Gastrocnemius medialis (tissue), 4 donors: ENCODE measurements around the gene HOXB5. TPM values are rescaled to one million over a fixed set of nuclear protein-coding genes. Genes with fewer than 3 reads are reported as not detected.

ENCODE experiments used
- ATAC-seq, 2 donors: fragments of 150-250 bp; one replicate each; pipeline ENCODE4 v1.9.1; 2016
- DNase-seq, 2 donors: peaks; one replicate each; pipeline ENCODE4 v3.0.0-alpha.2; 2019
- H3K27ac ChIP-seq, 4 donors: fragments of 200-600 bp; sonication (generic); 1 replicate in 1 of 4; 2 replicates in 3 of 4; pipeline ENCODE4 v1.5.1; 2016 to 2018; ENCODE audit warnings: mild to moderate bottlenecking in 2 of 4, moderate library complexity in 1 of 4
- H3K27me3 ChIP-seq, 3 donors: fragments of 200-600 bp; sonication (generic) in 2 of 3; 1 replicate in 1 of 3; 2 replicates in 2 of 3; pipeline versions ENCODE4 v1.5.1 to v1.6.0; 2016 to 2019; ENCODE audit warnings: mild to moderate bottlenecking in 1 of 3, moderate library complexity in 1 of 3
- H3K36me3 ChIP-seq, 2 donors: fragments of 200-600 bp; sonication (generic) in 1 of 2; one replicate each; pipeline ENCODE4 v1.5.1; 2017 to 2018
- H3K4me1 ChIP-seq, 2 donors: fragments of 200-600 bp; sonication (generic) in 1 of 2; one replicate each; pipeline ENCODE4 v1.5.1; 2016 to 2017; ENCODE audit warnings: mild to moderate bottlenecking in 2 of 2
- H3K4me3 ChIP-seq, 4 donors: fragments of 200-600 bp; sonication (generic) in 3 of 4; 1 replicate in 1 of 4; 2 replicates in 3 of 4; pipeline ENCODE4 v1.5.1; 2016 to 2019; ENCODE audit warnings: mild to moderate bottlenecking in 2 of 4
- H3K9me3 ChIP-seq, 3 donors: fragments of 200-600 bp; sonication (generic) in 2 of 3; 1 replicate in 1 of 3; 2 replicates in 2 of 3; pipeline ENCODE4 v1.5.1; 2016 to 2019
- CTCF ChIP-seq, 5 experiments: fragments of 450-650 bp in 3 of 5; fragments of 200-600 bp in 2 of 5; sonication (generic) in 2 of 5; IDR thresholded peaks in 4 of 5; conservative IDR thresholded peaks in 1 of 5; 1 replicate in 4 of 5; 2 replicates in 1 of 5; pipeline ENCODE4 v1.5.1; 2016 to 2019; ENCODE audit warnings: antibody characterized with exemption in 5 of 5, mild to moderate bottlenecking in 3 of 5, moderate library complexity in 3 of 5
- POLR2A ChIP-seq, 2 donors: fragments of 450-650 bp; IDR thresholded peaks; one replicate each; pipeline ENCODE4 v1.6.1; 2017; ENCODE audit warnings: antibody characterized with exemption in 2 of 2, mild to moderate bottlenecking in 2 of 2, moderate library complexity in 2 of 2
- in situ Hi-C, 4 donors: fragments of 200-750 bp; cut with MboI; loops; one replicate each; pipeline versions ENCODE4 v1.15.0 to v1.8.0; 2017; ENCODE audit warnings: low sequenced_read_pairs in 4 of 4
- intact Hi-C: fragments of 100-400 bp; cut with DNase I; formaldehyde crosslinking; loops from one replicate; pipeline ENCODE4 v1.15.1; 2023; ENCODE audit warnings: low total_unique reads
- total RNA-seq, 4 donors: library from RNA; depleted of rRNA; stranded (reverse); fragments of >200 nt; gene quantifications; one replicate each; pipeline versions ENCODE4 v1.1.0 to v1.2.3, GENCODE V29; 2016

Gene HOXB5
- total RNA-seq, 4 donors from 2014 or later: not detected

DNA sequence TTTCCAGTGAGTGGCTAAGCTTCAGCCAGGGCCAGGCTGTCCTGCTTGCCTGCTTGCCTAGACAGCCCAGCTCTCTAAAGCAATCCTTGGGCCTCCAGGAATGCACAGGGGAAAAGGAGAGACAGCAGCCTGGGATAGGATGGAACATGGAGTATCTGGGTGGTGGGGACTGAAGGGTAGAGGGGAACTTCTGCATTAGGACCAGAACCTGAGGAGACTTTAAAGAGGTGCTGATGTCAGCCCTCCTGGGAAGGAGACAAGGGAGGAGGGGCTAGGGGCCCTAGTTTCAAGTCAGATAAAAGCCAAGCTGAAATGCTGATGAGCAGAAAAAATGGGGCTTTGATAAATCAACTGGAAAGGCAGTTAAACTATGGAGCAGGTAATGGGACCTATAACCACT is 15.5 kb upstream of the HOXB5 start:
- no peak for DNase-seq
- intact Hi-C loops: no loop called here
- TF ChIP-seq POLR2A (IDR thresholded peaks at IDR 0.05): no peak
- TF ChIP-seq CTCF (IDR thresholded peaks at IDR 0.05 in 4 of 5, conservative IDR thresholded peaks at IDR 0.05 in 1 of 5): no peak

DNA sequence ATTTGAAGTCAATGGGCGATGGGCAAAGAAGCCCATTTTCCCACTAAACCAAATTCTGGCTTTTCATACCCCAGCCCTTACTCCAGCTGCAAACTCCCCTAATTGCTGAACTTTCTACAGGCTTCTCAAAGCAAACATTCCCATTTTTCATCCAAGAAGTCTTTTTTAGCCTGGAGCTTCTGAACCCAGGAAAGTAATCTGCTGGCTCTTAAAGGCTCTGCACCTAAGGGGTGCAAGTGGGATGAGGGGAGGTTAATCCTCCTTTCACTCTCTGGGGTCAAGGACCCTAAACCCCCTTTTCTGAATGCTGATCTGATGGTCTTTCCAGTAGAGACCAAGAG is 14.9 kb upstream of the HOXB5 start:
- peaks cover 94 to 98% (median 98%) of the 10 kb centered on the region in 3 donors for H3K27me3 ChIP-seq
- no peak for ATAC-seq
- TF ChIP-seq POLR2A (IDR thresholded peaks at IDR 0.05): no peak
- TF ChIP-seq CTCF (IDR thresholded peaks at IDR 0.05 in 4 of 5, conservative IDR thresholded peaks at IDR 0.05 in 1 of 5): no peak
- in situ Hi-C loops (no loop called here), intact Hi-C loops (no loop called here)
- H3K27ac ChIP-seq: no peak overlapping the region
- H3K9me3 ChIP-seq: no peaks in the 10 kb centered on the region
- peaks cover 4 to 27% of the 10 kb centered on the region in 2 donors for H3K4me1 ChIP-seq
- no peak overlapping the region for H3K4me3 ChIP-seq
- no peak for DNase-seq
- H3K36me3 ChIP-seq: no peaks in the 10 kb centered on the region

More for the DNA sequence above, 15.5 kb upstream of the HOXB5 start:
- H3K36me3 ChIP-seq: no peaks in the 10 kb centered on the region
- ATAC-seq: no peak
- H3K9me3 ChIP-seq: no peaks in the 10 kb centered on the region
- H3K27me3 ChIP-seq: peaks cover 94 to 98% (median 98%) of the 10 kb centered on the region in 3 donors
- H3K4me1 ChIP-seq: peaks cover 4 to 27% of the 10 kb centered on the region in 2 donors
- H3K4me3 ChIP-seq: no peak overlapping the region
- in situ Hi-C loops: no loop called here
- no peak overlapping the region for H3K27ac ChIP-seq

GRCh38 chr17:48606892-48607614 is 13.5 kb upstream of the HOXB5 start:
- Histone ChIP-seq H3K4me3 (no peak overlapping the region), H3K27me3 (peaks cover 94 to 100% (median 99%) of the 10 kb centered on the region in 3 donors), H3K27ac (no peak overlapping the region), H3K9me3 (no peaks in the 10 kb centered on the region), H3K4me1 (peaks cover 3 to 20% of the 10 kb centered on the region in 2 donors), H3K36me3 (no peaks in the 10 kb centered on the region)
- in situ Hi-C loops (no loop called here), intact Hi-C loops (no loop called here)
- no peak for TF ChIP-seq CTCF (IDR thresholded peaks at IDR 0.05 in 4 of 5, conservative IDR thresholded peaks at IDR 0.05 in 1 of 5)
- TF ChIP-seq POLR2A (IDR thresholded peaks at IDR 0.05): no peak
- DNase-seq: no peak
- no peak for ATAC-seq

- no peak for TF ChIP-seq POLR2A (IDR thresholded peaks at IDR 0.05)
- TF ChIP-seq CTCF (IDR thresholded peaks at IDR 0.05 in 4 of 5, conservative IDR thresholded peaks at IDR 0.05 in 1 of 5): no peak
- ATAC-seq (no peak), DNase-seq (no peak)
- Histone ChIP-seq H3K36me3 (no peaks in the 10 kb centered on the region), H3K27me3 (peaks cover 98 to 100% (median 99%) of the 10 kb centered on the region in 3 donors), H3K27ac (no peak overlapping the region), H3K4me3 (peak overlapping the region in 1 of 4 donors; percentile 46), H3K4me1 (peaks cover 0 to 14% of the 10 kb centered on the region in 2 donors), H3K9me3 (no peaks in the 10 kb centered on the region)
- in situ Hi-C loops (no loop called here), intact Hi-C loops (no loop called here)
Observed at GRCh38 chr17:48605991-48606891, 12.7 kb upstream of the HOXB5 start.
